Mammary epithelial cell (primary cell): ENCODE measurements around the gene EIF5B.

Experiments used
- CTCF ChIP-seq, 2 donors: IDR thresholded peaks in 1 of 2; conservative IDR thresholded peaks in 1 of 2; 2 replicates each; pipeline ENCODE4 v1.5.1; 2011 to 2012; ENCODE audit warnings: inconsistent platforms in 2 of 2, low read length in 2 of 2, mild to moderate bottlenecking in 2 of 2, control low read depth in 1 of 2, low read depth in 1 of 2; ENCODE audit not compliant: insufficient read depth in 1 of 2; ENCODE audit errors: extremely low read depth in 1 of 2
- EZH2 ChIP-seq: IDR thresholded peaks from 2 replicates; pipeline ENCODE4 v1.6.1; 2012; ENCODE audit warnings: low read length, inconsistent platforms, borderline replicate concordance

GRCh38 chr2:99350194-99350593 is 13.0 kb downstream of the EIF5B start:
- no peak for TF ChIP-seq CTCF (conservative IDR thresholded peaks at IDR 0.05 in 1 of 2, IDR thresholded peaks at IDR 0.05 in 1 of 2; ENCODE audit: extremely low read depth in 1 of 2, insufficient read depth in 1 of 2, low read depth in 1 of 2, low read length in 2 of 2)
- TF ChIP-seq EZH2, result no peak
